CD4-positive, alpha-beta T cell treated with Interferon alpha-2 for 1 hour (primary cell): ENCODE data around the gene SYMPK.

ENCODE experiments used
- DNase-seq, 2 donors: peaks; one replicate each; pipeline ENCODE4 v3.0.0-alpha.2; 2020 to 2022

SYMPK gene

DNA sequence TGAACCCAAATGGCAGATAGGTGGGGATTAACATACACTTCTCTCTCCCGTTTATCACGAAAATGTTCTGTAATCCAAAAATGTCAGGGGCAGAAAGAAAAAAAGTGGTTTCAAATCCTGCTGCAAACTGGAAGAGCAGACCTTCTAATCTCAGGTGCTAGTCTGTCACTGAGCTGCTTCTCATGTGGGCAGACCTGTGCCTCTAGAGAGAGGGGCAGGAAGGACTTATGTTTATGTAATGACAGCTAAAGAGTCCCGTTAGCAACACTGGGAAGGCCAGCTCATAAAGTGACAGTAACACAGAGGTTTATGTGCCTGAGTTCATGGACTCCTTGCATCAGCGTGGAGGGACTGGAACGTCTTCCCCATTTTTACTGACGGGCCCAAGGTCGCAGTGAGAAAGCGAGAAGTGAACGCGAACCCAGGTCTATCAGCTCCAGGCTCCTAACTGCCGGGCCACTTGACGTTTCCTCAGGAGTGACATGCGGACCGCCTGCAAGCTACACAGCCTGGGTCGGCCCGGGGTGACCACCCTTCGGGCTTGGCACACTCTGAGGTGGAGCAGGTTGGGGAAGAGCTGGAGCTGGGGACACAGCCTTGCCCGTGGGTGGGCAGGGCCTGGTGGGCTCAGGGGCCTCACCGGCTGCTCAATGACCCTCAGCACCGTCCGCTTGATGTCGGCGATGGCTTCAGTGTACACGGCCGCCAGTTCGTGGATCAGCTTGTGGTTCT is 38.2 kb downstream of the SYMPK start:
- no peak for DNase-seq

DNA sequence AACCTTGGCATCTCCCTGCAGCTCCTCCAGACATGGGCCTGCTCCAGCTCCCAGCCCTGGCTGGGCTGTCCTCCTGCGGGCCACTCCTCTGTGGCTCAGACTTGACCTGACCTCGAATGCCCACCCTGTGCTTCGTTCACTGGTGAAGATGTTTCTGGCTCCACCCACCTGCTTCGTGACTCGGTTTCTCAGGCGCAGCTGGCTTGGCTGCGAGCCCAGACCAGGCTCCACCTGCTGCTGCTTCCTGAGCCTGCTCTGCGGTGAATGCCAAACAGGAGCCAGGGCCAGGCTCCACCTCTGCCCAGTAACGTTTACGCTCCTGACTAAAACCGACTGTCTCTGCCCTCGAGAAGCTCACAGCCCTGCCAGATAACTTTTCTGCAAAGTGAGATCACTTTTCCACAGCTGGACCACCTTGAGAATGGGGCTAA is 38.9 kb downstream of the SYMPK start:
- no peak for DNase-seq

DNA sequence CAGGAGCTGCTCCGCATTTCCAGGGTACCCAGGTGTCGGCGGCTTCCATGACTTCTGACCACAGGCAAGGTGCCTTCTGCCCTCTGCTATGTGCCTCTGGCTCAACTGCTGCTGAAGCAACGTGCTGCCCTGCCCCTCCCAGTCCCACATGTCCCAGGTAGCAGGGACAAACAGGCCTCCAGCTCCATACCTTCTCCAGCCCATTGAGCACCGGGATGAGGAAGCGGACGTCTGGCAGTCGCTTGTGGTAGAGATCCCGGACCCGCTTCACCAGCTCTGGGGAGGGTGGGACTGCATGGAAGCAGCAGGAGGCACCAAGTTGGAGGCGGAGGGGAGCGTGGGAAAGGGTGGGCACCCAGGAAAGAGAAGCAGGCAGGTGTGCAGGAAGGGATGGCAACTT is 39.8 kb downstream of the SYMPK start:
- DNase-seq, result no peak

DNA sequence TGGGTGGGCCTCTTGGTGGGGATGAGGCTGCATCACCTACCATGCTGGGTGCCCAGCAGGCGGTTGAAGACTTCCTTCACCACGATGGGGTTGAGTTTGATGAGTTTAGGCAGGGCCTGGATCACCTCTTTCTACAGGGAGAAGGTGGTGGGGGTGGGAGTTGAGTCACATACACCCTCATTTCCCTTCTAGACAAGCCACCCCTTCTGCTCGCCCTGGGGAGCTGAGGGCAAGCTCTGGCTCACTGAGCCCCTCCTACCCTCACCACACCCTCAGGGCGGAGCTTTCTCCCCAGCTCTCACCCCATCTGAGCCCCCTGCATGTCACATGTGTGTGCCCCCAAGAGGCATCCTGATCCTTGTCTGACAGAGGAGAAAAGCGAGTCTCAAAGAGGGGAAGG is 40.2 kb downstream of the SYMPK start:
- no peak for DNase-seq

DNA sequence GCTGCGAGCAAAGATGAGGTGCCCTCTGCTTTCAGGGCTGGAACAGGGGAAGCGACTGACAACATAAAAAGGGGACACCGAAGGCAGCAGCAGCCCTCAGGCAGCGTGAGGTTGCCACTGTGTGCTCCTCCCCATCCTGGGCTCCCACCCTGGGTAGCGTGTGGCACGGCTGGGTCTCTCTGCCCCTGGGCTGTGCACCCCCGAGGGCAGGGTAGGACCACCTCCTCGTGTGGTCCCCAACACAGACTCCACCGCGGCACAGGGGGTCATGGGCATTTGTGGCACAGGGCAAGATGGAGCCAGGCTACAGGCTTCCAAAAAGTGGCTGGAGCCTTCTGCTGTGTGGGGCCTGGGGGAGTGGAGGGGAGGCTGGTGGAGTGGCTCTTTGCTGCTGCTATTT is 41.4 kb downstream of the SYMPK start:
- no peak for DNase-seq

DNA sequence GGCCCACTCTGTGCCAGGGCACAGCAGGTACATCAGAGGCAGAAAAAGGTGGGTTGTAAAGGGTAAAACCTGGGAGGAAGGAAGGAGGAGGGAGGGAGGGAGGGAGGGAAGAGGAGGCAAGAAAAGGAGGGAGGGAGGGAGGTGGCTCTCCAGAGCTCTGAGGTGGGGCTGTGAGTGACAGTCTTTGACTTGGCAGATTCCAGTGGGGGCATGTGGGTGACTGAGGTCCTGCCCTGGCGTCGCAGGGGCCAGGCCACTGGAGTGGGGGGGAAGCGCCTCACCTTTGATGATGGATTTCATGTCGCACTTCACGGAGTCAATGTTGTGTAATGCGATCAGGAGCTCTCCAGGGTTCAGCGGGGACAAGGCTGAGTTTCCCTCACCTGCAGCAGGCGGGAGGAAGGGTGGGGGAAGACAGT is 41.8 kb downstream of the SYMPK start:
- no peak for DNase-seq

DNA sequence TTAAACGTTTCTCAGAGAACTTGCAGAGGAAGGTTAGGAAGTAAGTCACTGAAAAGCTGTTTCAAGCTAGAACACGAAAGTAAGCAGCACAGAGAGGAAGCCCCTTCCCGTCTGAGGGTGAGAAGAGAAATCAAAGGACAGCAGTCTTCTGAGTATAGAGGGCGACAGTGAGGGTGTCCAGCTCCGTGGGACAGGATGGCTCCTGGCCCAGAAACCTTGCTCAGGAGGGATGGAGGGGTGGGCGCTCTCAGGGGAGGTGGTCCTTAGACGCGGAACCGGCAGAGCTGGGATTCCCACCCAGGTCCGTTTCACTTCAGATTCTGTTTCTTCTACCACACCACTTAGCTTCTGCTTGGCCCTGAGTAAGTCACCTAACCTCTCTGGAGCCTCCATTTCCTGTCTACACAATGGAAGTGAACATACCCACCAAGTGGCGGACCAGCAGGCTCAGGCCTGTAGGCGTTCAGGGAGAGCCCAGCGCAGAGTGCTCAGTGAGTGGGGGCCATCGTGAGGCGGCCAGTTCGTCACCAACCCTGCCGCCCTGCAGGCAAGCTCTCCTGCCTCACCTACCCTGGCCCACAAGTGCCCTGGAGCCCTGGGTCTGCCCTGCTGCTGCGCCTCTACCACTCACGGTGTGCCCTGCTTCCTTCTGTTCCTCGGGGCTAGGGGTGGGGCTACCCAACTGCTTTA is 42.4 kb downstream of the SYMPK start:
- no peak for DNase-seq

DNA sequence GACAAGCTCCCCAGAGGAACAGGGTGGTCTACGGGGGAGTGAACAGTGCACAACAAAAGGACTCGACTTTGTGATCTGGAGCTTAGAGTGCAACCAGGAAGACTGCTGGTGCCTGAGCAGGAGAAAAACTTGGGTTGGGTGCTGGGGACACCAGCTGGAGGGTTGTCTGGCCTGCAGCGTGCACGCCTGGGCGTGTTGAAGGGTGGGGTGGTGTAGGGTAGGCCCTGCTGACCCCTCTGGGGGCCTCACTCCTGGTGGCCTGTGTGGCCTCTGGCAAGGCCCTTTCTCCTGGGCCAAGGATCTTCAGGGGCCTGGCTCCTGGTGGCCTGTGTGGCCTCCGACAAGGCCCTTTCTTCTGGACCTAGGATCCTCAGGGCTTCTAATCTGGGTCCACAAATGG is 43.2 kb downstream of the SYMPK start:
- no peak for DNase-seq

DNA sequence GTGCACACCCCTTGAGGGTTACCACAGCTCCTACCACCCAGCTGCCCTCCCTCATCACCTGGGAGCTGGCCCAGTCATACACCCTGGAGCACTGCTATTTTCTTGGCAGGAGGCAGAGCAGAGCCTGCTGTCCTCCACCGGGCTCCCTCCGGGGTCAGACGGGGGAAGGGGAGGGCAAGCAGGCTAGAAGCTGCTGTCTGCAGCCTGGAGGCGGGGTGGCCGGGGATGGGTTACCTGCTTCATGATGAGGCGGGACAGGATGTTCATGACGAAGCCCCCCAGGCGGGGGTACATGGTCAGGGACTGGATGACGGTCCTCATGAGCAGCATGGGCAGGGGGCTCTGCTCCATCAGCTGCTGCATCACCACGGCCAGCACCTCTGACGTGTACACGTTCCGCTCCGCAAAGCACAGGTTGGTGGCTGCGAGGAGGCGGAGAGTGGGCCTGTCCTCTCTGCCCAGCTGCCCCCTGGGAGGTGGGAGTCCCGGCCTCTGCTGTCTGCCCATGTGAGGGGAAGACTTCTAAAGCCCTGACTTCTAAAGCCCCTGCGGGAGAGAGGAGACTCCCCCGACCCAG is 45.1 kb downstream of the SYMPK start:
- peak in 1 of 2 donors; percentile 3 for DNase-seq

DNA sequence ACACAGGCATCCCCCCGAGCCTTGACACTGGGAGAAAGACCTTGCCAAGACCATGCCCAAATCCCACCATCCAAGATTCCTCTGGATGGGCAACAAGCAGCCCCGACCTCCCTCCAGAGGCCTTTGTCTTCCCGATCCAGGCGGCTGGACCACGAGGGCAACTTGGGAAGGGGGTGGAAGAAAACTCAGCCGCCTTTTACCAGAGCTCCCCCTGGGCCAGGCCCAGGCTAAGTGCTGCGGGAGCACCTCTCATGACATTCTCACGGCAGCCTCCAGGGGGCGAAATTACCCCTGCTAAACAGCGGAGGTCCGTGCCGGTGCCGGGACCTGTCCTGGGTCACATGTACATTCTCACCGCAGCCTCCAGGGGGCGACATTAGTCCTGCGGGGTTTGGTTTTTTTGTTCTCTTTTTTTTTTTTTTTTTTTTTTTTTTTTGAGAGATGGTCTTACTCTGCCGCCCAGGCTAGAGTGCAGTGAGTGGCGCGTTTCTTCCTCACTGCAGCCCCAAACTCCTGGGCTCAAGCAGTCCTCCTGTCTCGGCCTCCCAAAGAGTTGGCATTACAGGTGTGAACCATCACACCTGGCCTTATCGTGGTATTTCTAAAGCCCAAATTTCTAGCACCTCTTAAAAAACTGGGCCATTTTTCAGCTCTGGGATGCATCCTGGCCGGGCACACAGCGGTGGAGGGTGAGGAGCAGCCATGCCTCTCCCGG is 45.8 kb downstream of the SYMPK start:
- DNase-seq, result peak; percentile 95 to 96

DNA sequence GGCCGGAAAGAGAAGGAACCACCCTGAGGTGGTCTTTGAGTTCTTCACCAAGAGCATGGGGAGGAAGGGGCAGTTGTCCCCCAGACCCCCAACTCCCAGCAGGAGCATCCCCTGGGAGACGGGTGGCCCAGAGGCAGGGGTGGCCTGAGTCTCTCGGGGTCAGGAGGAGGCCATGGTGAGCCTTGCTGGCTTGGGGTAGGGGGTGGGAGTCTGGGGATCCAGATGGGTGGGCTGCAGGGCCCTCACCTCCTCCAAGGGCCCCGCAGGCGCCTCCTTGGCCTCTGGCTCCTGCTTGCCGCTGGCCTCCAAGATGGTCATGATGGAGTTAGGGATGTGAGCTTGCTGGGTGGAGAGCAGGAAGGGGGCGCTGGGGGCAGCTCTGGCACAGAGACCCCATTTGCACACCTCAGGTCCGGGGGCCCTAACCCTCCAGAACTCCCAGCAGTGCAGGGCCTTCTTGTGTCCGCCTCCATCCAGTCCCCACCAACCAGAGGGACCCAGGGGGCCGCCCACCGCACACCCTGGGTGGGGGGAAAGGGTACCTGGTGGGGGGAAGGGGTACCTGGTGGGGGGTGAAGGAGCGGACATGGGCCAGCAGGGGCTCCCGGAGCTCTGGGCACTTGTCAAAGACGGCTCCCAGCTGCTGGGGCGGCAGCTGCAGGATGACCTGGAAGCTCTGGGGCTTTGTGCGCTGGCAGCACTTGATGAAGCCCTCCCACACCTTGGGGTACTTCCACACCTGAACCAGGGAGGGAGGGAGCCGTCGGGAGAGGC is 46.5 kb downstream of the SYMPK start:
- no peak for DNase-seq

DNA sequence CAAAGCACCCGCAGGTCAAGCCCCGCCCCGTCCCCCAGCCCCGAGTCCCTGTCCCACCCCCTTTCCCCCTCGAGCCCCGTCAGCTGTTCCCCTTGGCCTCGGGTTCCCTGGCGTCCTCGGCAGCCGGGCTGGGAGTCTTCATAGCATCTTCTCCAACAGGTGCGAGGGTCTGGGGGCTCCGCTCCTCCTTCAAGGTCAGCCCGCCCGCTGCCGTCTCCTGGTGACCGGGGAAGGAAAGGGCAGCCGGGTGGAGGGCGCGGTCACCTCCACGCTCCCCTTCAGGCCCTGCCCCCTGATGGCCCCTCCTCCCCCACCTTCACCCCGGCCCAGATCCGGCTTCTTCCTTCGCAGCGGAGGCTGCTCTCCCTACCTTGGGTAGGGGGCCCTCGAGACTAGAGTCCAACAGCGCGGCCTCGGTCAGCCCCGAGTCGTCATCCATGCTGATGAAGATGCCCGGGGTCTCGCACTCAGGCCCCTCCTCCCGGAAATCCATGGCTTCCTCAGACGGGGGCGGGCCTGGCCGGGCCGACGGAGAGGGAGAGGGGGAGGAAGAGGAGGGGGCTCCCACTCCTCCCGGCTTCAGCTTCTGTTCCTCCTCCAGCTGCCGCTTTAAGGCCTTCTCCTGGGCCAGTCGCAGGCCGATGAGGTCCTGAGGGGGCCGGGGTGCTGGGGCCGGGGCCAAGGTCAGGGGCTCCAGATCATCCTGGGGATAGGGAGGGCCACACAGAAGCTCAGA is 47.3 kb downstream of the SYMPK start:
- DNase-seq, result no peak

DNA sequence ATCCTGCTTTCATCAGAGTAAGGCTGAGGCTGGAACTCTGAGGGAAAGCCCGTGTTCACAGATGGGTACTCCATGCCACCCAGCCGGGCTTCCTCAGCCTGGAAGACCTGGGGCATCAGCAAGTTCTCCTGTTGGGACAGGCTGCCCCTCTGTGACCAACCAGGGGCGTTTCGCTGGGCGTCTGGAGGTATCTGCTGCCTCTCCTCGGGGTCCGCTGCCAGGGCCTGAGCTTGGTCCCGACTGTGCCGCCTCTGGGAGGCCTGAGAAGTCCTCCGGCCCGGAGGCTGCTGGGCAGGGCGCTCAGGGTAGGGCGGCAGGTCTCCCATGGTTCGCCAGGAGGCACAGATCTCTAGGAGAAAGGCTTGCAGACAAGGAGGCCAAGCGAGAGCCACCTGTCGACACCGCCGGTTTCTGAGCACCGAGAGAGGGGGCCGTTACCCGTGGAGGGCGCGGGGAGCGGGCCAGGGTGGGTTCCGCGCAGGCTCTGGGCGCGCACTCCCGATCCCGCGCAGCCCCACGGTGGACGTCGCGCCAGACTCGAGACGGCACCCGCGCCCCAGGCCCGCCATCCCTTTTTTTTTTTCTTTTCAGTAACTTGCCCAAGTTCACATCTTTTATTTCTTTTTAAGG is 48.0 kb downstream of the SYMPK start, which contains the start of gene RSPH6A:
Gene RSPH6A (minus strand): TSS at position 458 of the 630 bp plus-strand sequence. CDS start 132 bp downstream, at position 326.
- no peak for DNase-seq

DNA sequence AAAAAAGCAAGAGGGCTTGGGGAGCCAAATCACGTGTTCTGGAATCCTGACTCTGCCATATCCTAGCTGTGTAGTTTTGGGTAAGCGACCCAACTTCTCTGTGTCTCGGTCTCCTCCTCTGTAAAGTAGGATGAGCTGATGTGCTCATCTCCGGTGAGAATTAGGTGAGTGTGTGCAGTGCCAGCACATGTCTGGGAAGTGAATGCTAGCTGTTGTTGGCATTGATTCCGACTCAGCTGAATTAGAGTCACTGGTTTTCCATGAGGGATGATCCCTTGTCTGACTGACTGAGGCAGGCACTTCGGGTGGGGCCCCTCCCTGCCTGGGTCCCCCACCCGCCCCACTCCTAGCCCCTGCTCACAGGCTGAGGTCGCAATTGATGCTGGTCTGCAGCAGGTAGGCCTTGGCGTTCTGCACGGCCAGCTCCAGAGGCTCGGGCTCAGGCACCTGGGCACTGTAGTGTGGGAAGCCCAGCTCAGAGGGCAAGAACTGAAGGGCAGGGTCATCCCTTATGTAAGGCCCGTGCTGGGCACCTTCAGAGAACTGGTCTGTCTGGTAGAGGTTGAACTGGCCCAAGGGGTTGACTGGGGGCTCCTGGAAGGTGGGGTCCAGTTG is 48.7 kb downstream of the SYMPK start:
- no peak for DNase-seq

DNA sequence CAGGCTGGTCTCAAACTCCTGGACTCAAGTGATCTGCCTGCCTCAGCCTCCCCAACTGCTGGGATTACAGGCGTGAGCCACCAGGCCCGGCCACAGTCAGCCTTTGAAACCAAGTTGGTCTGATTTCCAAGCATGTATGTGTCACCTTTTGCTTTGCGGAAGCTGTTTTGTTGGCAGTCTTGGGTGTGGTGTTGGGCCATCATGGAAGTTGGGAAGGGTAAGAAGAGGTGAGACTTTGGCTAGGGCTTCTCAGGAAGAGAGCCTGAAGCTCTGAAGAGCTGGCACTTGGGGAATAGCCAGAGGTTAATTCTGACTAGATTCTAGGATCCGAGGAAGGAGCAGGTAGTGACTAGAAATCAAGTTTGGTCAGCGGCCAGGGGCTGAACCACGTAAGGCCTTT is 50.6 kb downstream of the SYMPK start:
- no peak for DNase-seq

DNA sequence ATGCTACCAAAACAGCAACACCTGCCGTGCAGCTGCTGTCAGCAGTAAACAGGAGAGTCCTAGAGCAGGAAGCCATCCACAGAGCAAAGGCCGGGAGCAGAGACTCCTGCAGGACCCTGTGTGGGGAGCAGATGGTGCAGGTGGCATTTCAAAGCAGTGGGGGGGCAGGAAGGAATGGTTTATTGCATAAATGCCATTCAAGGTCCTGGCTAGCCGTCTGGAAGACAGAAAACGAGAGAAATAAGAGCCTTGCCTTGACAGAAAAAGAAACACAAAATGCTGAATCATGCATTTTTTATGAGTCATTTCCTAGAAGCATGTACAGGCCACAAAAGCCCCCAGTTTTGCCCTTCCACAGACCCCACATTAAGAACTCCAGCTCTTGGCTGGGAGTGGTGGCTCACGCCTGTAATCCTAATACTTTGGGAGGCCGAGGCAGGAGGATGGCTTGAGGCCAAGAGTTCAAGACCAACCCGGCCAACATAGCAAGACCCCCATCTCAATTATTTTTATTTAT is 53.2 kb downstream of the SYMPK start:
- no peak for DNase-seq

DNA sequence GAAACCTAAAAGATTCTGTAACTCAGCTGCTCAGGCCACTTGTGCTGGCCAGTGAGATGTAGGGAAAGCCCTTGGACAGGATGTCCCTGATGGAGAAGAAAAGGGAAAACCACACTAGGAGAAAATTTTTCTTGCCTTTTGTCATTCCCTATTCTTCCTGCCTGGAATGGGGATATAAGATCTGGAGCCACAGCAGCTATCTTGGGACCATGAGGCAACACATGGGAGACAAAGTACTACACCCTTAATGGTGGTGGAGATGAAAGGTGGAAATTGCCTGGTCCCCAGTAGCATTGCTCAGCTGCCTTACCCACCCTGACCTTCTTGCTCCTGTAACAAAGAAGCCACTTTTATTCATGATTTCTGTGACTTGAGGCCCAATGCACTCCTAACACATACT is 57.2 kb downstream of the SYMPK start:
- DNase-seq, result no peak

DNA sequence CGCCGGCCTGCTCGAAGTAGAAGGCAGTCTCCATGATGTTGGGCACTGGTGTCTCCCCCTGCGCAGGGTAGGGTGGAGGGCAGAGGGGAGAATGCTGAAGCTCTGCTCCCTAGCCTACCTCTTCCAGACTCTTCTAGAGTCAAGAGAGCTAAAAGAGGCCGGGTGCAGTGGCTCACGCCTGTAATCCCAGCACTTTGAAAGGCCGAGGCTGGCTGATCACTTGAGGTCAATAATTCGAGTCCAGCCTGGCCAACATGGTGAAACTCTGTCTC is 58.1 kb downstream of the SYMPK start:
- DNase-seq, result no peak

DNA sequence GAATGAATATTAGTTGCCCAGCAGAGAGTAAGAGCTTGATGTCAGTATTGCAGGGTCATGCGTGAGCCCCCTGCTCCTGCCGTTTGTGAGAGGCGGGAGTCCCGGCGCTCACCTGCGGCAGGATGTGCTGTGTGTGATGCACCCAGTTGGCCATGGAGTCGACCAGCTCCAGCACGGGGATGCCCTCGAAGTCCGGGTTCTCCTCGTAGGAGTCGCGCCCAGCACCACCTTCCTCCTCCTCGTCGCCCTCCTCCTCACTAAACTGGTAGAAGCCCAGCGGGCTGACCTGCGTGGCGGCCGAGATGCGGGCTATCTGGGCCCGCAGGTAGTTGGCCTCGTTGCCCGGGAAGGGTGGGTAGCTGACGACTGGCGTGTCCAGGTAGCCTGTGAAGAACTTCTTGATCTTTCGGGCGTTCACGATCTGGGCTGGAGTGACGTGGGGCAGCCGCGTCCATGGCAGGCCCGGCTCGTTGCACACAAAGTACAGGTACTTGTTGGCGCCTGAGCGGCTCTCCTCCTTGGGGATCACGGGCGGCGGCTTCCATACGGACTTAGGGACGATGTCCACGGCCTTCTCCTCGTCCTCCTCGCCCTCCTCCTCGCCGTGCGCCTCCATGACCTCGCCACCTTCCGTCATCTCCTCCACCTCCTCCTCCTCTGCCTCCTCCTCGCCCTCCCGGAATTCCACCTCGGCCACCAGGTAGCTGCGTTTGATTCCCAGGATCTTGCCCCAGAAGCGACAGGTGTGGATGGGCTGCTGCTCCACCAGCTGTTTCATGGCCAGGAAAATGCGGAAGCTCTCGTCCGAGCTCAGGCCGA is 58.6 kb downstream of the SYMPK start:
- DNase-seq, result no peak

DNA sequence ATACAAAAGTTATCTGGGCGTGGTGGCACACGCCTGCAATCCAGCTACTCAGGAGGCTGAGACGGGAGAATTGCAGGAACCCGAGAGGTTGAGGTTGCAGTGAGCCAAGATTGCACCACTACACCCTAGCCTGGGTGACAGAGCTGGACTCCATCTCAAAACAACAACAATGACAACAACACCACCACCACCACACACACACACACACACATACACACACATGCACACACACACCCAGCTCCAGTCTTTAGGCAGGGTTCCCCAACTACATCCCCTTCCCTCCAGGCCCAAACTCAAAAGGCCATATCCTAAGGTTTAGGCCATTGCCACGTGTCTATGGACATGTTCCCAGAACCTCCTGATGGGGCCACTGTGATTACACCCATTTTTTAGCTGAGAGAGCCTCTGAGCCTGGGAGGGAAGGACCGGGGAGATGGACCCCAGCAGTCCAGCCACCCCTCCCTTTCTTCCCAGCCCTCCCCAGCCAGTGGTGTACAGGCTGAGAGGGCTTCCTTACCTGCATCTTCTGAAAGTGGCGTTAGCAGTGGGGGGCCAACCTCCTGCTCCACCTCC is 61.3 kb downstream of the SYMPK start:
- no peak for DNase-seq
